Activated naive CD8-positive, alpha-beta T cell treated with anti-CD3 and anti-CD28 coated beads, Interleukin-2, amount 50 U/mL, for 16 hours (primary cell): ENCODE data around the gene SLC35A2.

Experiments
- DNase-seq: peaks from one replicate; pipeline ENCODE4 v3.0.0-alpha.2; 2020; ENCODE audit warnings: low read depth, low spot score

The SLC35A2 gene

DNA sequence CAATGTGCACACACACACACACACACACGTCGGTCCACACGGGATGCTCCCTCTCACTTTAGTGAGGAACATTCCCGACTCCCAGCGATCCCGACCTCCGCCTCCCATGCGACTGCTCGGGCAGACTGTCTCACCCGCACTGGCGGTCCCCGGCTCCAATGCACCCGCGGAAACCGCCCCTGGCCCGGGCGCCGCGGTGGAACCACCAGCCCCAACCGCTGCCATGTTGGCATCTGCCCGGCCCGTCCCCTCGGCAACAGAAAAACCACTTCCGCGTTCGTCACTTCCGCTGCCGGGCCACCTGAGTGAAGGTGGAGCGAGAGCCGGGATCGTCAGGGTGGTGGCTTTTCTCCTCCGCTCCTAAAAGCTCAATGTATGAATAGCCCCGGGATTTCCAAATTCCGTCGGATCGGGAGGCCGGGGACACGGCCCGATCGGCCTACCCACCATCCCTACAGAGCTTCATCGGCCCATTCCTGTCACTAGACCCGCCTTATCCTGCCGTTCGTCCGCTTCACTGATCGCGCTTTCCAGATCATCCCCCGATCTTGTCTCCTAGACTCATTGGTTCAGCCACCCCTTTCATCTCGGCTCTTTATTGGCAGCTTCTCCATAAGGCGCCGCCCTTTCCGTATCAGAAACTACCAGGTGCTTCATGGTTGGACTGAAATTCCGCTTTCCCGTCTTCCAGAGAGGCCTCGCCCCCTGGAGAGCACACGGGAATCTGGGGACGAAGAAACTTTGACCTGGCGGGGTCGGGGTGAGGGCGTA is at the start of gene SLC35A2:
TSS of gene SLC35A2 (minus strand) at position 235 of the 771 bp plus-strand sequence. CDS start at position 225, 10 bp downstream.
- DNase-seq = peak; percentile 70

DNA sequence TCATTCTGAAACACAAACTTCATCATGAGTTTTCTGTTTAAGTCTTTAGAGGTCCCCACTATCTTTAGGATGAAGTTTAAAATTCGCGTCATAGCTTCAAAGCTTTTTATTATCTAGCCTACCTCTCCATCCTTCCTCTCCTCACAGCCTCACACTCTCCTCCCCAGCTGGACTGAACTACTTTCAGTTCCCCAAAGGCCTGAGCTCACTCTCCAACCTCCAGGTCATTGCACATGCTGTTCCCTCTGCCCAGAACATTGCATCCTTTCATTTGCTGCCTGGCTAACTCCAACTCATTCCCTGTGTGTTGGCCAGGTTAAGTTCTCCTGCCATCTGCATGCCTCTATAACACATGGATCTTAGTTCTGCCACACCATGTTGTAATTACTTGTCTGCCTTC is 48.8 kb upstream of the SLC35A2 start:
- no peak for DNase-seq

DNA sequence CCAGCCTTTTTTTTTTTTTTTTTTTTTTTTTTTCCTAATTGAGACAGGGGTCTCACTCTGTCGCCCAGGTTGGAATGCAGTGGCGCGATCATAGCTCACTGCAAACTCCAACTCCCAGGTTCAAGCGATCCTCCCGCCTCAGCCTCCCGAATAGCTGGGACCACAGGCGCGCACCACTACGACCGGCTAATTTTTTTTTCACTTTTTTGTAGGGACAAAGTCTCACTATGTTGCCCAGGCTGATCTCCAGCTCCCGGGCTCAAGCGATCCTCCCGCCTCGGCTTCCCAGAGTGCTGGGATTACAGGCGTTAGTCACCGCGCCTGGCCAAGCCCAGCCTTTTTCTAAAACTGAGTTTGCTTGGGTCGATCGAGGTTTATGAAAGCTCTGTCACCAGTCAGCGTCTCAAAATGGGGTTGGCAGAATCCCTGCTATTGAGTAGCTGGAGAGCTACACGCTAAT is 47.2 kb upstream of the SLC35A2 start:
- no peak for DNase-seq

DNA sequence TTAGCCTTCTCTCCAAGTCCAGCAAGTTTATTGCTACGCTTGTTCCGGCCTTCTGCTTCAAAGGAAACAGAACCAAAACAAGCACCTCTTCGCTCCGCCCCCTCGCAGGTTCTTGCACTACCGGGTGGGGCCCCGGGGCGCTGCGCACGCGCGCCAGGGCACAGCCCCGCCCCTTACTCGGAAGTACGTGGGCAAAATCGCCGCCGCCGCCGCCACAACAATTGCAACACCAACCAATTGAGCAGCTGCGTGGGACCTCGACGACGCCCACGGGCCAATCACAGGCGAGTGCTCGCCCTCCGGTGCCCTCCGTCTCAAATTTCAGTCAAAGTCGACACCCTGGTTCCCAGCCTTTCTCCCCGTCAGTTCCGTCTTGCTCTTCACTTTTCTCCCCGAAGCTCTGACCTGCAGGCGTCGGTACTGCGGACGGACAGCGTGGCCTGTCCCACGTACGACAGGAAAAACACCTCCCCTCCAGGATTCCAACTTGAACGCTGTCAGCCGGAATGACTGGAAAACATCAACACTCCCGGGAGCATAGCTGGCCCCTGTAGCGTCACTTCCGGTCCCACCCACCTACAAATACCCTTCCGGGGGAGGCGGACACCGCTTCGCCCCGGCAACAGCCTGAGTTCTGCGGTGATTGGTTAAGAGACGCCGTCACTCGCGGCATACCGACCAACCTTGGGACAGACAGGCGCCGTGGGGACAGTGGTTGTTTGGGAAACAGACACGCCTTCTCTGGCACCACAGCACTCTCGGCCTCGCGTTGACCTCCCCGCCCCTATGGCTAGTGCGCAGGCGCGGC is 46.6 kb upstream of the SLC35A2 start:
- DNase-seq = peak; percentile 77

DNA sequence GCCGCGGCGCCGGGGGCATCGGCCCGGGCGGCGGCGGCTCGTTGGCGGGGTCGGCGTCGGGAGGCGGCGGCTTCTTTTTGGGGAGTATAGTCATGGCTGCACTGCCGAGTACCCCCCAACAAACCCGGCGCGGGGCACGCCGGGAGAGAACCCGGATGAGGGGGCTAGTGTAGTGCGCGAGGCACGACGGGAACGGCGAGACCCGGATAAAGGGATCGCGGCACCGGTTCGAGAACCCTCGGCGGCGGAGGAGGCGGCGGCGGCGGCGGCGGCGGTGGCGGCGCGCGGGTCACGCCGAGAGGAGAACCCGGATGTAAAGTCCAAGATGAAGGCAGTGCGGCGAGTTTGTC is 46.0 kb upstream of the SLC35A2 start, which contains the start of gene OTUD5:
TSS of gene OTUD5 (minus strand) at position 131 of the 350 bp plus-strand sequence. CDS start at position 94, 37 bp downstream.
- DNase-seq = peak; percentile 51

DNA sequence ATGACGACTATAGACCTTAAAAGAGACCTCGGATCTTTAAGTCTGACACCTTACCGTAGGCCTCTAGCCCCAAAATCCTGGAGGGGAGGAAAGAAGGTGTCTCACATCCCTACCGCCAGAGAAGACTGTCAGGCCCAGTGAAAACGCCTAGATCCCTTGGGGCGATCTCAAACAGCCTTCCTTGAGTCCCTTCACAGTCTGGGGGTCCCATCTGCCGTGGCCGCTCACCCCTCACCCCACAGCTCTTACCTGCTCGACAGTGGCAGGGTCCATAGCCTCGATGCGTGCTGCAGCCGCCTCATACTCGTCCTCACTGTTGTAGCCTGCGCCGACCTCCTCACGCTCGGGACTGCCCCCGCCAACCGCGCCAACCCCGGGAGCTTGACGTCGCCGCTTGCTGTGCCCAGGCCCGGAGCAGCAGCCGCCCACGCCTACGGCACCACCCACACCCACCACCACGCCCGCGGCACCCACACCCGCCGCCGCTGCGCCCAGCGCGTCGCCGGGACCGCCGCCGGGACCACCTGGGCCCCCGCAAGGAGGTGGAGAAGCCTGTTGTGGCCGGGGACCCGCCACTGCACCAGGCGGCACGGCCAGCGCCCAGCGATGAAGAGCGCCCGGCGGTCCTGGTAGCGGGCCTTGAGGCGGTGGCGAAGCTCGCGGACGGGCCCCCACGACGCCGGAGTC is 45.4 kb upstream of the SLC35A2 start:
- peak; percentile 11 for DNase-seq

DNA sequence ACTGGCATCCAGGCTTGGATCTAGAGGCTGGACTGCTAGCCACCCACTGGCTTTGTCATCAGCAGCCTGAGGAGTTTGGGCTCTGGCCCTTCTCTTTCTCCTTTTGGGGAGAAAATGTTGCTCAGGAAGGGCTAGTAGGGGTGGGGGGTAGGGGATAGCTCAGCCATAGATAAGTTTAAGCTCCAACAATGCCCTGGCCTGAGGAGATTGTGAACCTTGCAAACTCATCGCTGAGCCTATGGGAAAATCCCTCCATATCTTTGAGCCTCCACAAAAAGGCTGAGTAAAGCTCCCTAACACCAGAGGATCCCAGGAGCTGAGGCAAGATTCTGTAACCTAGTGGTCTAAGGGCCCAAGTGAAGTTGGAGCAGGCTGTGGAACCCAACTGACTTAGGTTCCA is 37.1 kb upstream of the SLC35A2 start:
- no peak for DNase-seq

DNA sequence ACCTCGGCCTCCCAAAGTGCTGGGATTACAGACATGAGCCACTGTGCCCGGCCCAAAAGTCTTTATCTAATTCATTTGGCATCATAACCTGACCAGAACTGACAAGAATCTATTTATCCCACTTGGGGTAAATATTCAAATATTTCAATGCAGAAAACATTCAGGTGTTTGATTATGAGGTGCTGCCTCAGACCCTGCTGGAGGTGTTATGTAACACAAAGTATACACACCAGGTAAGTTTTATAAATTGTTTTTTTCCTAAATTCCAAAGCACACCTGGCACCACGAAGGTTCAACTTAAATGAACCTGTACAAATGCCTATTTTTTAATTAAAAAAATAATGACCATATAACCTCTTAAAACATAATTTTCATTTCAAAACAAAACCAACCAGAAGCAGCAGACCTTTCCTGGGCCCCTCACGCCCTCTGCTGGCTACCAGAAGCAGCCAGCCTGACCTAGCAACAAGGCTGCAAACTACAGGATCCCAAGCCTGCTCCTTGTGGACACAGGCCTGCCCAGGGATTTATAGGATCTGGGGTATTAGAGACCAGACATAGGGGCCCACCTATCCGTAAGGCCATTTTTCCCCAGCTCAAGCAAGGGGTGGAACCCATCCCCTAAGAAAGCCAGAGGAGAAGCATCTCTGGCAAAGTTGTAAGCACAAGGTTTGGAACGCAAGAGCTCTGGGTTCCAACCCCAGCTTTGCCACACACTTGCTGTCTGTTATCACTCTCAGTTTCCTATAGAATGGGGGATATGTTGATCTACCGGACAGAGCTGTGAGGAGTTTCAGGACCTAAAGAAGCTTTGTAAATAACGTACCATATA is 34.3 kb upstream of the SLC35A2 start:
- no peak for DNase-seq

DNA sequence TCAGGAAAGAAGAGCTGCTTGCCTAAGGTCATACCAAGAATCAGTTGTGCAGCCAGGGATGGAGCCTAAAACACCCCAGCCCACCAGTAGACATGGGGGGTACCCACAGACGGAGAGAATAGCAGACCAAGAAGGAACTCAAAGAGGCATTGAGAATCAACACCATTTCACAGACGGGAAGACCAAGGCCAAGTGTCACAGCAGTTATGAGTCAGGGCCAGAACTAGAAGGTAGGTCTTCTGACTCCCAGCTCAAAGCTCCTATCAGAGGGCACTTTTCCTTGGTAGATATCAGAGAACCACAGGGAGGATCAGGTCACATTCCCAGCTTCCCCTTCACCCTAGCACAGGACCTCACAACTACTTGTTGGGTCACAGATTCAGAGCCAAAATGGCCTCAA is 31.4 kb upstream of the SLC35A2 start:
- no peak for DNase-seq

DNA sequence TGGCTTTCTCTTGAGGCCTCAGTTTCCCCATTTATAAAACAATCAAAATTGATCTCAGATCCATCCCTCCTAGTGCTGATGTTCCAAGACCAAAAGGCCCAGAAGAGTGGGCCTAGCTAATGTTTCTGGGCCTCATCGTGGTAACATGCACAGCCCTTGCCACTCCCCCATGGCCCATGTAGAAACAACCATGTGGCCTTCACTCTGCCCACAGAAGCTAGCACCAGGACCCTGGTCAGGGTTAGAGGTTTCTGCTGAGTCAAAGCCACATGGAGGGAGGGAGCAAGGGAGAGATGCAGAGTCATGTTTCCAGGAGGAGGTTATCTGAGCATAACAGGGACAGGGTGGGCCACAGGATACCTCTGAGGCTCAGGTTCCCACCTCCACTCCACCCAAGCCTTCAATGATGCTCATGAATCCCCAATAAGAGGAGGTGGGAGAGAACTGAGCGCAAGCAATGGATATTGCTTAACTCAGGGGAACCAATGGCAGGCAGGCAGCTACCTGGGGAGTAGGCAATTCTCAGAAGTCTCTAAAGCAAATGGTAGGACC is 29.0 kb upstream of the SLC35A2 start:
- DNase-seq = no peak

DNA sequence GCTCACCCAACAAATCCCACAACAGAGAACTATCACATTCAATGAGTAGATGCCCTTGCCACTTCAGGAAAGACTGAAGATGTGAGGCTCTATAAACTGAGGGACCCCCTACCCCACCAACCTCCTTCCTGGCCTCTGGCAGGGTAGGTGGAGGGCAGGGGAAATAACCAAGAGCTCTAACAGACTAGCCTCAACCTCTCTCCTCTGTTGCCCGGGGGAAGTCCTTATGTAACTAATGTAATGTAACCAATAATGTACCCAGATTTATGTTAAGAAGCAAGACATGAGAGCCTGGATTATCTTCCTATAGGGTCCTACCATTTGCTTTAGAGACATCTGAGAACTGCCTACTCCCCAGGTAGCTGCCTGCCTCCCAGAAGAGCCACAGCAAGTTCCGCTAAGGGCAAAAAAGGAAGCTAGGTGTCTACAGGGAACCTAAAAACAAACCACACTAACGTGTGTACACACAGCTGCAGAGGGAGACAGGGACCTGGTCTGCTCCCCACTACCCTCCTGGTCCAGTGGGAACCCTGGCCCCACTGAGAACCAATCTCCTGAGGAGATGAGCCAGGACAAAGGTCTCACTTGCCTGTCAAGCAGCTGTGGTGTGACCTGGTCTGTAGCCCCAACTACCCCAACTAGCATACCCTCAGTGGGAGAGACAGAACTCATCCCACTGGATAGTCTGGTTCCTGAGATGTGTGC is 28.2 kb upstream of the SLC35A2 start:
- DNase-seq = no peak

DNA sequence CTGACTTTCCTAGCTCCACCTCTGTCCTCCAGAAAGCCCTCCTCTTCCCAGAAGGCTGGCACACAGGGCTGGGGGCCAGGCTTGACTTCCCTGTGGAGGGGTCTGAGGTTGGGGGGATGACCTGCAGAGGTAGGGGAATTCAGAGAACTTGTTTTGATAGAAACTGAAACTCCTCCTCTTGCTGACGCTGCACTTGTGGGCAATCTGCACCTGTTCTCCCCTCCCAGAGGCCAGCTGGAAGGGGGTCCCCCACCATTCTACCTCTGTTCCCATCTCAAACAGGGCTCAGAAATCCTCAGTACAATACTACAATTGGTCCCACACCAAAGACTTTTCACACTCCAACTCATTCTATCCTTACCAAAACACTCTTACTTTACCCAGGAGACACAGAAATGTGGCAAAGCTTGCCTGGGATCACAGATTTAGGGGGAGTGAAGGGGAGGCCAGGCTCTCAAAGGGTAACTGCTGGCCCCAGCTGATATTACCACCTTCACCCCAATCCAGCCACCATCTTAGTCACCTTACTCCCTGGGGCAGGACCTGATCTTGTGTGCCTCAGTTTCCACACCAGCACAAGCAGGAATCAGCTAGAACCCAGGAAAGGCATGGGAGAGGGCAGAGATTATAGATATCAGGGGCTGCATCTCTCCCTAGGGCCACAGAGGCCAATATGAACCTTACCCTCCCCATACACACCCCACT is 27.4 kb upstream of the SLC35A2 start:
- DNase-seq = peak; percentile 58

DNA sequence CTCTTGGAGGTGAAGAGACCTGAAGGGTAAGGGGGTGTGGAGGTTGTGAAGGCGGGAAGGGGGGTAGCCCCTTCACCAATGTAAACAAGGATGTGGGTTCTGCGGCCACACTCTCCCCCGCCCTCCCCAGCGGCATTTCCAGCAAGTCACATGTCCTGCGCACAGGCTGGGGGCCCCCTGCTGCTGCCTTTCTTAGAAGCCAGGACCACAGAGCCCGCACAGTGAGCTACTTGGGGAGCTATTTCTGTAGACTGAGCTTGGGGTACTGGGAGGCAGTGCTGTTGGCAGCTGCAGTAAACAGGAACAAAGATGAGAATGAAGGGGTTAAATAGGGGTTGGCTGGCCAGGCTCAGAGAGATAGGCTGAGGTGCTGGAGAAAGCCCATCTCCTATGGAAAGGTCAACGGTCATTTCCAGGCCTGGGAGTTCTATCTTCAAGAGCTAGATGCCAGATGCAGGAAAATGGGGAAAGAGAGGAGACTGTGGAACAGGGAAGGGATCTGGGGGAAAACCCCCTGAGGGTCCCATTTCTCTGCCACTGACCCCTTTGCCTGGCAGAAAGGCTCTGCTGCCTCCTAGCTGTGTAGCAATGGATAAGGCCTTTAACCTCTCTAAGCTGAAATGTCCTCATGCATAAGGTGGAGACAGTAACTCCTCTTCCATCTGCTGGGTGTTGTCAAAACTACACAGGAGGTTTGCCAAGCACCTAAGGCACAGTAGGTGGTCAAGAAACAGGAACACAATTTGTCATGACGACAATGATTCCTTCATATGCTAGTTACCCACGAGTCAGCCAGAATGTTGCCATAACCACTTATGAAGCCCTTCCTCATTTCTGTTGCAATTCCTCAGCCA is 25.8 kb upstream of the SLC35A2 start:
- DNase-seq = peak; percentile 61

DNA sequence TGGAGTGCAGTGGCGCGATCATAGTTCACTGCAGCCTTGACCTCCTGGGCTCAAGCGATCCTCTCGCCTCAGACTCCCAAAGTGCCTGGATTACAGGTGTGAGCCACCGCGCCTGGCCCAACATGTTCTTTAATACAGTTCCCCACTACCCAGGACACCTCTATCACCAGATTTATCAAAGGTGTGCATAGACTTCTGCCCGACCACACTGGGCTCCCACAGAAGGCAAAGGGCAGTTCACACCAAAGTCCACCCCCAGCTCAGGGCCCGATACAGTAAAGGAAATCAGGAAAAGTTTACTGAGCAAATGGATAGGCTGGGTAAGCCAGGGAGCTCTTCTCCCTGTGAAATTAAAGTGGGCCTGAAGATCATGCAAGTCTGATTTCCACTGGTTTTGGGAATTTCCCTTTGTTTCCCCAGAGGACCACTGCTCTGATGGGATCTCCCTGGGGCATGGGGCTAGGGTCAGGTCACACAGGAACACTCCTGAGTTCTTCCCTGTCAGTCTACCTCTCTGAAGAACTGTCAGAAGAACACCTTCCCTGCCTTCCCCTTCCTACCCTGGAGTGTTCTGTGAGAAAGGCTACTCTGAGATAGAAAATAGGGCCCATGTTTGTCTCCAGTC is 25.1 kb upstream of the SLC35A2 start:
- no peak for DNase-seq

DNA sequence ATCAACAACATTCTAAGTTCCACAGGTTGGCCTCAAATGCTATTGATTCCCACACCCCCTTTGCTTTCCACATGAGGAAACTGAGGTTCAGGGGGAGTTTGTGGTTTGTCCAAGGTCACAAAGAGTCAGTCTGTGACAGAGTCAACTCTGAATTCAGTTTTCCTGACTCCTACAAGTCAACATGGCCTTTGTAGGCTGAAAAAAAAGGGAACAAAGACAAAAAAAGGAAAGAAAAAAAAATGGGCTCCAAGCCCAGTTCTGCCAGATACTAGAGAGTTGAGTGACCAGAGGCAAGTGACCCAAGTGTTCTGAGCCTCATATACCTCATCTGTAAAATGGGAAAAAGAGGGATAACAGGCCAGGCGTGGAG is 23.8 kb upstream of the SLC35A2 start:
- DNase-seq = no peak

DNA sequence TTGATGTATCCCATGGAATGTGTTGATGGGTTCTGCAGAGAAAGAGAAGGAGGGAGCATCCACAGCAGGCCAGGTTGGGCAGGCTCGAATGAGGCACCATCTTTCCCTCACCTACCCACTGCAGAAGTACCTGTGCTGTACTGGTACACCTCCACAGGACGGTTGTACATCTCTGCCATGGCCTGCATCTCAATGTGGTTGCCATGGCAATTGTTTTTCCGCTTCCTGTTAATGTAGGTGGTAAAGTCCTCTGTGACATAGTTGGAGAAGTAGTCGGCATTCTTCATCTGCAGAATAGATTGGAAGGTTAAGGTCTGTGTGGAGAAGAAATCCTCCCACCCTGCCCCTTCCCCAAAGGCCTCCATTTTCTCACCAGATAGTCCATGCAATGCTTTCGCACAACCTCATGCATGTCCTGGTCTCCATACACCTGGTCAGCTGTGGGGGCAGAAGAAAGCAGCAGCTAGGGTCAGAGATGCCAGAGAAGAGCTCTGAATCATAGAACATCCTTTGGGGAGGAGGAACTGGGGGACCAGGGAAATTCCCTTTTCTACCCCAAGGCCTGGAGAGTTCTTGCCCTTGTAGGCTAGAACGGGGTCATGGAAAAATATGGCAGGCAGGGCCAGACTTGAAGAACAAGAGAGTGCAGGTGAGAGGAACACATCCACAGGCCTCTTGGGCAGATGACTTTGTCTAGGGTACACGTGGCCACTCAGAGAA is 23.3 kb upstream of the SLC35A2 start:
- no peak for DNase-seq

DNA sequence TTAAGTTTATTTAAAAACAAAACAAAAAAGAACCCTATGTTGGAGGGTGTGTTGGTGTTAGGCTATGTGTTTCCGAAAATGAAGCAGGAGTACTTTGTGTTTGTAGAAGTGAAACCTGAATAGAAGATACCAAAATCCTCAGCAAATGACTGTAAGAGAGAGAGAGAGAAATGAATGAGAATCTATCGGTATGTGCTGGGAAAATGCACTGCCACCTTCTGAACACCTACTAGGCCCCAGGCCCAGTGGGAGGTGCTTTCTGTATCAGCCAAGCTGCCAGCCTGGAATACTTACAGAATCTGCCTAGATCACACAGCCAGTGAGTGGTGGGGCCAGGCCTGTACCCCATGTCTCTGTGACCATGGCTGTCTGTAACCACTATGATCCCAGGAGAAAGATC is 22.3 kb upstream of the SLC35A2 start:
- no peak for DNase-seq
